Muscle of leg (tissue), 11 donors: ENCODE data around the gene ZP4. TPM values are rescaled to one million over a fixed set of nuclear protein-coding genes. Genes with fewer than 3 reads are reported as not detected.
A peak's percentile ranks its signal among the peaks of the same experiment; 100 is the strongest.

Source experiments
- DNase-seq: peaks from one replicate; pipeline ENCODE4 v3.0.0; 2013
- H3K27ac ChIP-seq: one replicate; pipeline ENCODE4 v1.5.1; 2013; ENCODE audit warnings: mild to moderate bottlenecking, low read length, control low read depth
- H3K27me3 ChIP-seq: one replicate; pipeline ENCODE4 v1.6.1; 2013; ENCODE audit warnings: low read length; ENCODE audit not compliant: control insufficient read depth, insufficient read depth
- H3K36me3 ChIP-seq: one replicate; pipeline ENCODE4 v1.6.1; 2013; ENCODE audit warnings: low read length; ENCODE audit not compliant: control insufficient read depth, insufficient read depth
- H3K4me1 ChIP-seq: one replicate; pipeline ENCODE4 v1.6.1; 2013; ENCODE audit warnings: low read length; ENCODE audit not compliant: control insufficient read depth, insufficient read depth
- H3K4me3 ChIP-seq: one replicate; pipeline ENCODE4 v1.5.1; 2013; ENCODE audit warnings: low read length, control low read depth
- H3K9me3 ChIP-seq: replicated peaks from 2 replicates; pipeline ENCODE4 v1.6.1; 2013; ENCODE audit warnings: low read depth, low read length; ENCODE audit not compliant: control insufficient read depth
- WGBS: methylation state at CpG from one replicate; pipeline ENCODE4 v1.1.5; 2013; ENCODE audit warnings: missing lambda C conversion rate; ENCODE audit not compliant: insufficient coverage; 5-methylcytosine and 5-hydroxymethylcytosine counted together
- polyA plus RNA-seq, 8 donors: library from polyadenylated mRNA; unstranded; fragments of 120-200 nt; gene quantifications; one replicate each; pipeline versions ENCODE4 v1.2.1 to v1.2.3, GENCODE V29; 2013; ENCODE audit warnings: inconsistent platforms in 1 of 8, low replicate concordance in 1 of 8; ENCODE audit not compliant: insufficient read length in 8 of 8, insufficient read depth in 1 of 8
- total RNA-seq: library from RNA; stranded (reverse); fragments of 120-200 nt; gene quantifications from one replicate; pipeline ENCODE4 v1.2.4, GENCODE V29; 2013

Gene ZP4
- total and polyA plus RNA-seq, 9 donors = 0.54 TPM; not detected in 8

GRCh38 chr1:237884237-237884636 lies 6.5 kb downstream of the ZP4 start:
- 91% methylated on average over 1 of the region's 2 CpGs for WGBS
- Histone ChIP-seq H3K4me3 (no peak overlapping the region), H3K36me3 (no peaks in the 10 kb centered on the region)

GRCh38 chr1:237879195-237879594 lies 11.5 kb downstream of the ZP4 start:
- H3K9me3 ChIP-seq = no peaks in the 10 kb centered on the region
- no peaks in the 10 kb centered on the region for H3K27me3 ChIP-seq
- H3K4me3 ChIP-seq = no peak overlapping the region
- H3K4me1 ChIP-seq = no peaks in the 10 kb centered on the region
- DNase-seq = no peak
- H3K36me3 ChIP-seq = no peaks in the 10 kb centered on the region
- no peak overlapping the region for H3K27ac ChIP-seq

More at GRCh38 chr1:237884237-237884636, 6.5 kb downstream of the ZP4 start:
- Histone ChIP-seq H3K27me3 (no peaks in the 10 kb centered on the region), H3K27ac (no peak overlapping the region), H3K9me3 (no peaks in the 10 kb centered on the region), H3K4me1 (no peaks in the 10 kb centered on the region)
- DNase-seq = no peak

DNA sequence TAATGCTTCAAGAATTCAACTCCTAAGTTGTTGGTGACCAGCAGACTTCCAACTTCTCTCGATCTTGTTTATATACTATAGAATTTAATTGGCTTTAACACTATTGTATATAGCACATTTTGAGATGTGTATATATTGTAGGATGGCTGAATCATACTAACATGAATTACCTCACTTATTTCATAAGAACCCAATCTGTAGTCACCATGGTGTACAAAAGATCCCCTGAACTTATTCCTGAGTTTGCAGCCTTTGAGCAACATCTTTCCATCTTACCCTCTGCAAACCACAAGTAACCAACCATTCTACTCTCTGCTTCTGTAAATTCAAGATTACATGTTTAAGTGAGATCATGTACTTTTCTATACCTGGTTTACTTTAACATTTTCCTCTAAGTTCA lies 12.3 kb downstream of the ZP4 start:
- Histone ChIP-seq H3K4me1 (no peaks in the 10 kb centered on the region), H3K36me3 (no peaks in the 10 kb centered on the region), H3K4me3 (no peak overlapping the region), H3K9me3 (no peaks in the 10 kb centered on the region), H3K27ac (no peak overlapping the region), H3K27me3 (no peaks in the 10 kb centered on the region)
- no peak for DNase-seq
- WGBS = no CpG with 5 or more reads among the region's 1 CpG

GRCh38 chr1:237877631-237878030 lies 13.1 kb downstream of the ZP4 start:
- Histone ChIP-seq H3K36me3 (no peaks in the 10 kb centered on the region), H3K4me3 (no peak overlapping the region), H3K27me3 (no peaks in the 10 kb centered on the region), H3K9me3 (no peaks in the 10 kb centered on the region), H3K27ac (no peak overlapping the region), H3K4me1 (no peaks in the 10 kb centered on the region)
- peak; percentile 62 for DNase-seq
- 50% methylated on average over 3 of the region's 4 CpGs for WGBS

DNA sequence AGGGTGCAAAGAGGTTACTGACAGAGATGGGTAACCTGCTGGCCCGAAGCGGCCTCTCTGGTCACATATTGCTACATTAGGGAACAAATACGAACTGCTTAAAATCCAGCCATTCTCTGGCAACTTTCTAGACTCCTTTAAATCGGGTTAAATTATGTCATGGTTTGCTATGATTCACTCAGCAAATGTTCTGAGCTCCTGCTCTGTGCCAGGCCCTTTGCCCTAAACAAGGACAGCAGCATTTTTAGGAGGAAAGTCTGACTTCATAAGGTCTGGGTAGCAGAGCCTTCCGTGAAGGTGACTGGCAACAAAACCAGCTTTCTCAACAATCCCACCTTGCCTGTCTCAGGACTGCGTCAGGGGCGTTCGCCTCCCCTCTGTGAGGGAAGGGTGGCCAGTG lies 15.4 kb downstream of the ZP4 start:
- no peak overlapping the region for H3K27ac ChIP-seq
- H3K4me1 ChIP-seq = no peaks in the 10 kb centered on the region
- DNase-seq = no peak
- no peaks in the 10 kb centered on the region for H3K9me3 ChIP-seq
- H3K4me3 ChIP-seq = no peak overlapping the region
- no peaks in the 10 kb centered on the region for H3K36me3 ChIP-seq
- WGBS = 80% methylated on average over 1 of the region's 8 CpGs
- no peaks in the 10 kb centered on the region for H3K27me3 ChIP-seq

GRCh38 chr1:237873487-237874211 lies 17.1 kb downstream of the ZP4 start:
- 83% methylated on average over 2 of the region's 4 CpGs for WGBS
- no peak overlapping the region for H3K27ac ChIP-seq

DNA sequence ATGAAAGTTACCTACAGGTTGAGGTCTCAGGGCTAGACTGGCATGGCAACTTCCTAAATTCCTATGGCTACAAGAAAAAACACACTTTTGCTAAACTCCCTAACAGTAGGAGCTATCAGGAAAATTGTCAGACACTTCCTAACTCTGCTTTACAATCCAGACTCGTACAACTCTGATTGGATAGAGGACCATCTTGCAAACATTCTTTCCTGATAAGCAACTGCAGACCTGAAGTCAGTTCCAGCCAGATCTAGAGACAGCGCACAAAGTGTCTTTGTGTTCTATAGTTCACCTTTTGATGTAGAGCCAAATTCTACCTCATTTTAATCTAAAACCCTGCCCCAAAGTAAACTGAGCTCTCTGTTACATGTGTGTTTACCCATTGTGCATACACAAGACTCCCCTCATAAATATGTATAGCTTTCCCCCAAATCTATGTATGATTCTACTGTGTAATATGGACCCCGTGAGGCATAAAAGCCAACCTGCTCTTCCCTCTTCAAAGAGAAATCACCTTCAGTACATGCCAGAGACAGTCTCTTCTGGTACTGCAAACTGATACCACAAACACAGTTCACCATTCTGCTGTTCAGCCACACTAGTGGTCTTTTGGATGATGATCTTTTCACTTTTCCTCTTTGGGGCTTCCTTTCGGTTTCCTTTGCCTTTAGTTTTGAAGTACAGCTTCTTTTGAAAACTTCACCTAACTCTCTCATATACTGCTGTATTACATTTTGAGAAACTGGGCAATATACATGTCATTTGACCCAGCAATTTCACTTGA lies 21.7 kb downstream of the ZP4 start:
- 69% methylated on average over 2 of the region's 4 CpGs for WGBS
- DNase-seq = no peak
- Histone ChIP-seq H3K4me3 (no peak overlapping the region), H3K4me1 (peaks cover 3% of the 10 kb centered on the region), H3K27ac (no peak overlapping the region), H3K36me3 (no peaks in the 10 kb centered on the region), H3K9me3 (no peaks in the 10 kb centered on the region), H3K27me3 (no peaks in the 10 kb centered on the region)

More at GRCh38 chr1:237873487-237874211, 17.1 kb downstream of the ZP4 start:
- Histone ChIP-seq H3K27me3 (no peaks in the 10 kb centered on the region), H3K4me3 (no peak overlapping the region), H3K36me3 (no peaks in the 10 kb centered on the region), H3K9me3 (no peaks in the 10 kb centered on the region), H3K4me1 (no peaks in the 10 kb centered on the region)
- no peak for DNase-seq

DNA sequence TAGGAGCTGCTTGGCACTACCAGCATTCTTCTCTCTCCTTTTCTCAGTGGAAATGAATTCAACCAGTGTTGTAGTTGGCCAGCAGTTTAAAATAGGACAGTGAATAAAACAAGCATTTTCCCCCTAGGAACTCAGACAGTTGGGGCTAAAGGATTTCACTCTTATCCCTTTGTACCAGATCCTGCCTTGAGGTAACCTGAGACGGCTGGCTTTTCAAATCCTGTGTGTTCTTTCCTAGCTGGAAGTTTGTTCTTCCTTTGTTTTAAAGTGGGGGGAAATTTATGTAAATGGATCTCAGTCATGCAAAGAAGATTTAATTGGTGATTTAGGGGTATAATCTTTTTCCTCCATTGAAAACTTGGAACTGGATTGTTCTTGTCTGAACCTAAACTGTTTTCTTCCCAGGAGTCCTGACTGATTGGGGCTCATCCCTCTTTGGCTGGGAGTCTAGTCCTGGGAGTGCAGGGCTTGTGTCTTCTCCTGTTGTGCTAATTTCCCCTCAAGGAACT lies 23.3 kb downstream of the ZP4 start:
- H3K4me3 ChIP-seq = no peak overlapping the region
- H3K27ac ChIP-seq = no peak overlapping the region
- no CpG with 5 or more reads among the region's 1 CpG for WGBS
- H3K9me3 ChIP-seq = no peaks in the 10 kb centered on the region
- no peaks in the 10 kb centered on the region for H3K27me3 ChIP-seq
- no peak for DNase-seq
- H3K36me3 ChIP-seq = no peaks in the 10 kb centered on the region
- peaks cover 3% of the 10 kb centered on the region for H3K4me1 ChIP-seq

GRCh38 chr1:237864338-237865244 lies 26.1 kb downstream of the ZP4 start:
- peak overlapping the region; percentile 21 for H3K4me3 ChIP-seq
- 5% methylated on average over 22 of the region's 25 CpGs for WGBS
- peak; percentile 61 for DNase-seq

DNA sequence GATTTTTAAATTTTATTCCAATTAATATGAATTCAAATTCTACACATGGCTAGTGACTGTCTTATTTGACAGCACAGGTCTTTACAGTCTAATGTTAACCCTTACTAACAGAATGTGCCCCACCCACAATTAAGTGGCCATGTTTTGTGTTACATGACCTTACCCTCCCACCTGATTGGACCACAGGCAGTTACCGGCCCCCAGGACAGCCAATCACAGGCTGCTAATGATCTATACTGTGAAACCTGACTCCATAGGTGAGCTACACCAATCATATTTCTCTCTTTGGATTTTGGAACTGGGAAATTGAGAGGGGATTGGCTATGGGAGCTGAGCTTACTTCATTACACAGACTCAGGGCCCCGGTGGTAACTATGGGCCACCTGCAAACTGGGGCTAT lies 27.5 kb downstream of the ZP4 start:
- Histone ChIP-seq H3K4me3 (no peak overlapping the region), H3K27me3 (no peaks in the 10 kb centered on the region), H3K4me1 (peaks cover 3% of the 10 kb centered on the region), H3K27ac (no peak overlapping the region), H3K36me3 (no peaks in the 10 kb centered on the region), H3K9me3 (no peaks in the 10 kb centered on the region)
- DNase-seq = no peak
- WGBS = 80% methylated on average over 1 of the region's 2 CpGs

More at GRCh38 chr1:237864338-237865244, 26.1 kb downstream of the ZP4 start:
- no peak overlapping the region for H3K27ac ChIP-seq
- H3K9me3 ChIP-seq = no peaks in the 10 kb centered on the region
- peaks cover 3% of the 10 kb centered on the region for H3K4me1 ChIP-seq
- no peaks in the 10 kb centered on the region for H3K36me3 ChIP-seq
- H3K27me3 ChIP-seq = no peaks in the 10 kb centered on the region
